GM21423 (cell line): ENCODE data around the gene TP53TG5.

Experiments
- ATAC-seq: cut with Tn5 transposase; IDR thresholded peaks from one replicate; pipeline ENCODE4 v1.9.1; 2021; ENCODE audit warnings: mild to moderate bottlenecking, moderate library complexity; ENCODE audit not compliant: unreplicated experiment

The TP53TG5 gene

DNA sequence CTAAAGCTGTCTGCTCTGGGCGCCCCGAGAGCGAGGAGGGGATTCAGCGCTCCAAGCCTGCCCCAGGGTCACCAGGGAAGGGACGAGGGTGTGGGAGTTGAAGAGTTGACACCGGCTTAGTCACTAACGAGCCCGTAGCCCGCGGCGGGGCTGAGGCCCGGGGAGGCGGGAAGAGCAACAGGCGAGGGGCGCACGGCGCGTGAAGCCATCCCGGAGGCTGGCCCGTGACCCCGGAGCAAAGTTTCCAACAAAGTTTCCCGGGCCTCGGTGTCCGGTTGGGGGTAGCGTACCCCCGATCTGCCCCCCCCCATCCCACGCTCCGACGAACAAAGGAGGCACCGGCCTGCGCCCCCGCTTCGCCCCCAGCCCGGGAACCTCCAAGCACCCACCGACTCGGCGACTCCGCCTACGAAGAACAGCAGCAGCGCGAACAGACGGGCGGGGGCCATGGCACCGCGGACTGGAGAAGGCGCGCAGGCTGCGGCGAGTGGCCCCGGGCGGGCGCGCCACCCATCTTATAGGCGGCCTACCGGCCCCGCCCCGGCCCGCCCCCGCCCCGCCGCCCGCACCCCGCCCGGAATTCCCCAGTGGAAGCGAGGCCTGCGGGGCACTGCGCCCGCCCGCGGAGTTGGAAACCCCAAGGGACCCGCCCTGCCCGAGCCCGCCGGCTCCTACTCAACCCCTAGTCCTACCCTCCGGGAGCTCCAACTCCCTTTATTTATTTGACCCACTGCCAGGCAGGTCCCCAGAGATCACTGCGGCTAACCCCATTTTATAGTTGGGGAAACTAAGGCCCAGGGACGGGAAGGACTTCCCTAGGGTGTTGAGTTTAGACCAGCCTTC lies 30.0 kb downstream of the TP53TG5 start, which contains the start of gene SDC4:
SDC4 (minus strand) TSS at position 489 of the 843 bp plus-strand sequence; CDS start at position 449, 40 bp downstream.
- no peak for ATAC-seq

- ATAC-seq = no peak
Measured at GRCh38 chr20:45347297-45347935, 30.7 kb downstream of the TP53TG5 start.

- ATAC-seq = no peak
Measured at GRCh38 chr20:45346851-45347250, 31.3 kb downstream of the TP53TG5 start.

- ATAC-seq = peak; percentile 43
Measured at GRCh38 chr20:45346291-45346718, 31.8 kb downstream of the TP53TG5 start.

DNA sequence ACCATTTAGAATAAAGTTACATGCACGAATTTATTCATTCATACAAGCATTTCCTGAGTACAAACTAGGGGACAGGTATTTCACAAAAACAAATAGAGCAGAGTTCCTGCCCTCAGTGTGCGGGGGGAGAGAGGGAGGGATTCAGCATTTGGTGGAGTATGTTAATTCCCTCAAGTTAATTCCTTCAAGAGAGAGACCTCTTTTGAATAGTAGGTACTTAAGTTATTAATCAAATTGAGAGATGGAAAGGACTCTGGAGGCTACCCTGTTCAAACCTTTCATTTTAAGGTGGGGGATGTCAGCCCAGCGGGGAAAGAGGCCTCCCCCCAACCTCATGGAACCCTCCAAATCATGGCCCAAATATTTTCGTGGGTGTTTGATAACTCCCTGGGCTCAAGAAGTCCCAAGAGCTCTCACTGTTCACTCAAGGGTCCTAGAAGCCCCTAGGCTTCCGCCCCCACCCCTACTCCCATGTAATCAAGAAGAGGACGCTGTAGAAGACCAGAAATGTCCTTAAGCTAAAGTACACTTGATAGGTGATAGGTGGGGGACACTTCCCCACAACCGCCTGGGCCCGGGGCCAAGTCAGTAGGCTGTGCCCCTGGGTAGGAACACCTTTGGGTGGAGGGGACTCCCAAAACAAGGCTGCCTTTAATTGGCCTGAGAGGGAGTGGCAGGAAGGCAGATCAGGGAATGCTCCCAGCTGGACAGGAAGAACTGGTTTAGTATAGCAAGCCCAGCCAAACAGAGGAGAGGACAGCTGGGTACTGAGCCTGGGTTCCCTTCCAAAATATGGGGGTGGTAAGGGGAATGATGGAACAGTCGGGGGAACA lies 32.8 kb downstream of the TP53TG5 start:
- ATAC-seq = no peak

- no peak for ATAC-seq
Measured at GRCh38 chr20:45344168-45344860, 33.8 kb downstream of the TP53TG5 start.

- ATAC-seq = no peak
Measured at GRCh38 chr20:45343532-45344167, 34.5 kb downstream of the TP53TG5 start.

- no peak for ATAC-seq
Measured at GRCh38 chr20:45342855-45343531, 35.1 kb downstream of the TP53TG5 start.

DNA sequence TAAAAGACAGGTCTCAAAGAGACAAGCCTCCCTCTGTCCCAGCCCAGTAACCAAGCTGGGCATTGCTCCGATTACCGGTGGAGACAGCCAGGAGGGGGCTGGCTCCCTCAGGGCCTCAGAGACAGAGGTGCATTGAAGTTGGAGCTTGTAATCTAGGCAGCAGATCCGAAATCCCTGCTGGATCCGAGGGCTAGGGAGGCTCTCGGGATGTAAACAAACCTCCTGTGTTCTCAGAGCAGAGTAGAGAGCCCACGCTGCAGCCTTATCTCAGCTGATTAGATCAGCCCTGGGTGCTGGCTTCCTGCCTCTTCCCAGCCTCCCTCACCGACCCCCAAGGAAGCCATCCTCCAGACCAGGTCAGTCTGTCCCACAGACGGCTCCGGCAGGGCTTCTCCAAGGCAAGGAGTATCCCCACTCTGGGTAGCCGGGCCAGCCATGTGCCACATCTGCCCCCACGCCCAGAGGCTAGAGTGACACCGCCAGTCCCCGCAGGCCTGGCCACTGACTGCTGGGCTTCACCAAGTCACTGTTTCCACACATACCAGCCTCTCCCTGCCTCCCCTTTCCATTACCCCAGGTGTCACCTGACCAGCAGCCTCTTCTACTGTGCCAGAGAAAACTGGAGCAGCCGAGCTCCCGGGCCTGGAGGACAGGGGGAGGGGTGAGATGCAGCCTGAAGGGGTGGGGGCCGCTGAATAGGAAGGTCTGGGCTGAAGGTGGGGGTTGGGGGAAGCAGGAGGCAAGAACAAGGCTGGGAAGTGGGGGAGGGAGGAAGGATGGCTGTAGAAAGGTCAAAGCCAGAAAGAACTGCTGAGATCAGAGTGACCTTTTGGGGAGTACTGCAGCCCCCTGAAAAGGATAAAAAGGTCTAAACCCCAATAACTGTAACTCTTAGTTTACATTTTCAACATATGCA lies 35.9 kb downstream of the TP53TG5 start:
- ATAC-seq = no peak

GRCh38 chr20:45341579-45341938 lies 36.6 kb downstream of the TP53TG5 start:
- no peak for ATAC-seq

- no peak for ATAC-seq
Measured at GRCh38 chr20:45340951-45341350, 37.2 kb downstream of the TP53TG5 start.

GRCh38 chr20:45340236-45340847 lies 37.8 kb downstream of the TP53TG5 start:
- ATAC-seq = no peak

DNA sequence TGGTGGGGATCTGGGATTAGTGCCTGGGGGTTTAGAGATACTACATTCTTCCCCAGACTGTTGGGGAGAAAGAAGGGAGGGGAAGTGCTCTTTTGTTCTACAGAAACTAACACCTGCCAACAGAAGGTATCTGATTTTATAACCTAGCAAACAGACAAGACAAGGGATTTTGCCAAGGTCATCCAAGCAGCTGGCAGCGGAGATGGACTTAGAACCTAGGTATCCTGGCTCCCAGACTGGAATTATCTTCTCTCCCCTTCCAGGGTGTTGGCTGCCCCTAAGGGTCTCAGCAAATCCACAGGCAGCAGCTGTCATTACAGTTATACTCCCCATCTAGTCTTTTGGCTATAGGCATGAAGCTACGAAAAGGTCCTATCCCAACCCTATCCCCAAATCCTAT lies 38.3 kb downstream of the TP53TG5 start:
- no peak for ATAC-seq

- no peak for ATAC-seq
Measured at GRCh38 chr20:45339084-45339483, 39.0 kb downstream of the TP53TG5 start.

DNA sequence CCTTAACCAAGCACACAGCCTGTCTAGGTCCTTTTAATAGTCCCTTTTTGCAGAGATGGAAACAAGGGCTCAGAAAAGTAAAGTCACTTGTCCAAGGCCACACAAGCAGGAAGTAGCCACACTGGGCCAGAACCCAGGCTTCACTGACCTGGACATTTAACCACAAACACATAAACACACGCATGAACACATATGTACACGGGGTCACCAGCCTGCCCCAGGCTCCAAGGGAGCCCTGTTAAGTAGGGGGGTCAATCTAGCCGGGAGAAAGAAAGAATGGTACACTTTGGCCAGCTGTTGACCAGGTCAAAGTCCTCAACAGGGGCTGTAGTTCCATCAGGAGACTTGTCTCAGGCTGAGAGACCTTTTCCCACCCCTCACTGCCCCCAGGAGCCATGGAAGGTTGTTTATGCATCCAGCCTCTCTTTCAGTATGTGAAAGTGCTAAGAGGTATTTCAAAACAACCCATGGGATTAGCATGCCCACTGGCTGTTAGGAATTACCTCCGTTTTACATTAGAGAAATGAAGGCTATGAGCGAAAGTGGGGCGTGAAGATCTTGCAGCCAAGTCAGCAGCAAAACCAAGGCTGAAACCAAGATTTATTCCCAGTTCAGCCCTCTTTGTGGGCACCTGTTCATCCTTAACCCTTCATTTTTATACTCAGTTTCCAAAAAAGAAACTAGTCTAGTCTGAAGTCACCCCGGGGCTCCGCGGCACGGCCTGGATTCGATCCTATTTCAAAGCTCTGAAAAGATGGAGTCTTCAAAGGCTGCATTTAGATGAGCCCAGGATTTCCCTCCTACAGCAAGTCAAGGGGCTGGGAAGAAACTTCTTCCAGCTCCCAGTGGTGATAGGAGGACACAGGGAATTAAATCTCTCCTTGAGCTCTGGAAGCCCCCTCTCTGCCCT lies 39.7 kb downstream of the TP53TG5 start:
- ATAC-seq = no peak

DNA sequence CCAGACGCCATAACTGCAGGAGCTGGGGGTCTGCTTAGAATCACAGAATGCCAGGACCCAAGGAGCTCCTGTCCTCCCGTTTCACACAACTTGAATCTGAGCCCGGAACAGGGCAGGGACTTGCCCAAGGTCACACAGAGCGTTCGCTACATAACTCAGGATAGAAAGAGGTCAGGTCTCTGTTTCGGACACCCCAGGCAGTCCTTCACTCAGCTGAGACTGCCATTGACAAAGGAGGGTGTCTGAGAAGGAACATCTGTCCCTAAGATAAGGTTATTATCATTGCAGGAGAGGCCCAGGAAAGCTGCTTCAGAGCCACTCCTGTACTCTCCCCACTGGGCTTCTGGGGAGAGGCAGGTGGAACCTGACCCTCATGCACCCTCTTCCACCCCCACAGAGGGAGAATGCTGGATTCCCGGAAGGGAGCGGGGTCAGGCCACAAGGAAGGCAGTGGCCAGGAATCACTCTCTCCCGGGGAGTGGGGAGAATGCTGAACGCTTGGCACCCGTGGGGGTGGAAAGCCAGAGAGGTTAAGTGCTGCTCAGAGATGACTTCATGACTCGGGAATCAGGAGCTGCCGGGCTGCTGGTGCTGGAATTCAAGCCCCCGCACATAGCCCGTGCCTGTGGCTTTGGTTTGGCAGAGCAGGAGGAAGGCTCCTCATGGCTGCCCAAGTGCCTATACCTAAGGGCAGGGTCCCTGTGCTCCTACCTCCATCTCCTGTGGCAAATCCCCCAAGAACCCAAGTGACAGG lies 40.6 kb downstream of the TP53TG5 start:
- ATAC-seq = no peak
